ENCODE measurements around the gene DES. TPM values are rescaled to one million over a fixed set of nuclear protein-coding genes. Genes with fewer than 3 reads are reported as not detected.

DES gene
- total RNA-seq, 4 donors from 2014 or later, result 82.0 to 574 (median 112) TPM

Other genes starting within 250 kb of the DES start
- gene SLC23A3, start 248.3 kb upstream of the DES start, total RNA-seq, result 100 to 1,000 TPM in 1 of 4 donors, 10 to 100 TPM in 2, 1 to 10 TPM in 1; 5.0 to 111 (median 62.8) TPM
- gene CNPPD1, start 241.5 kb upstream of the DES start, total RNA-seq, result 10 to 100 TPM; 14.0 to 94.0 (median 77.4) TPM
- 10 to 100 TPM; 44.6 to 80.3 (median 76.2) TPM for gene RETREG2, start 240.1 kb upstream of the DES start, total RNA-seq
- gene ZFAND2B, start 211.6 kb upstream of the DES start, total RNA-seq, result 100 to 1,000 TPM in 3 of 4 donors, 10 to 100 TPM in 1; 43.7 to 129 (median 112) TPM
- gene ABCB6, start 199.4 kb upstream of the DES start, total RNA-seq, result 10 to 100 TPM; 18.0 to 42.1 (median 33.3) TPM
- gene ATG9A, start 188.7 kb upstream of the DES start, total RNA-seq, result 100 to 1,000 TPM in 1 of 4 donors, 10 to 100 TPM in 3; 23.1 to 107 (median 96.0) TPM
- 100 to 1,000 TPM in 3 of 4 donors, 10 to 100 TPM in 1; 79.9 to 338 (median 164) TPM for gene ANKZF1, start 188.6 kb upstream of the DES start, total RNA-seq
- gene GLB1L, start 172.9 kb upstream of the DES start, total RNA-seq, result 1 to 10 TPM in 3 of 4 donors, not detected in 1; 2.7 to 9.5 (median 7.0) TPM
- 10 to 100 TPM; 19.4 to 27.1 (median 24.3) TPM for gene STK16, start 172.9 kb upstream of the DES start, total RNA-seq
- not detected for gene TUBA4B, start 165.1 kb upstream of the DES start, total RNA-seq
- gene TUBA4A, start 164.5 kb upstream of the DES start, total RNA-seq, result 100 to 1,000 TPM in 3 of 4 donors, 10 to 100 TPM in 1; 49.5 to 137 (median 129) TPM
- 10 to 100 TPM; 34.7 to 69.4 (median 58.3) TPM for gene DNAJB2, start 139.0 kb upstream of the DES start, total RNA-seq
- gene PTPRN, start 109.0 kb upstream of the DES start, total RNA-seq, result 1 to 10 TPM in 2 of 4 donors, under 1 TPM in 1, not detected in 1; 0.88 to 4.9 (median 2.3) TPM
- not detected for gene RESP18, start 85.6 kb upstream of the DES start, total RNA-seq
- gene DNPEP, start 30.5 kb upstream of the DES start, total RNA-seq, result 100 to 1,000 TPM in 3 of 4 donors, 10 to 100 TPM in 1; 90.8 to 180 (median 177) TPM
- gene SPEG, start 16.5 kb downstream of the DES start, total RNA-seq, result 10 to 100 TPM in 2 of 4 donors, 1 to 10 TPM in 2; 3.2 to 49.5 (median 10.2) TPM
- 10 to 100 TPM; 35.0 to 69.6 (median 38.9) TPM for gene GMPPA, start 80.5 kb downstream of the DES start, total RNA-seq
- under 1 TPM in 1 of 4 donors, not detected in 3; 0.27 TPM for gene ASIC4, start 96.1 kb downstream of the DES start, total RNA-seq
- 100 to 1,000 TPM in 1 of 4 donors, 10 to 100 TPM in 3; 19.0 to 122 (median 90.5) TPM for gene CHPF, start 125.4 kb downstream of the DES start, total RNA-seq
- 10 to 100 TPM in 3 of 4 donors, 1 to 10 TPM in 1; 6.6 to 25.5 (median 13.9) TPM for gene TMEM198, start 125.7 kb downstream of the DES start, total RNA-seq
- gene OBSL1, start 153.2 kb downstream of the DES start, total RNA-seq, result 10 to 100 TPM in 3 of 4 donors, 1 to 10 TPM in 1; 7.5 to 43.7 (median 21.2) TPM
- not detected for gene INHA, start 153.9 kb downstream of the DES start, total RNA-seq
- 10 to 100 TPM; 19.4 to 62.6 (median 51.5) TPM for gene STK11IP, start 179.5 kb downstream of the DES start, total RNA-seq
- gene SLC4A3, start 209.3 kb downstream of the DES start, total RNA-seq, result 1 to 10 TPM in 1 of 4 donors, under 1 TPM in 1, not detected in 2; 0.57 to 8.1 TPM

All from Peyer's patch (tissue), 4 donors.